Epithelial cell of proximal tubule (primary cell): ENCODE measurements around the gene CEP128. TPM values are rescaled to one million over a fixed set of nuclear protein-coding genes. Genes with fewer than 3 reads are reported as not detected.

Source experiments
- DNase-seq: peaks from one replicate; pipeline ENCODE4 v3.0.0-alpha.2; 2011; ENCODE audit warnings: low read depth
- H3K4me3 ChIP-seq: 2 replicates; pipeline ENCODE4 v1.5.1; 2011; ENCODE audit warnings: low read depth, mild to moderate bottlenecking, low read length
- CTCF ChIP-seq: conservative IDR thresholded peaks from 2 replicates; pipeline ENCODE4 v1.5.1; 2012; ENCODE audit warnings: low read depth, mild to moderate bottlenecking, low read length
- total RNA-seq: library from RNA; depleted of rRNA; stranded (reverse); fragments of >200 nt; gene quantifications from 2 replicates; pipeline ENCODE4 v1.2.3, GENCODE V29; 2015

CEP128 gene
- total RNA-seq, 1 donor from 2014 or later = 5.2 TPM

- no peak for DNase-seq
- H3K4me3 ChIP-seq = no peak overlapping the region
- no peak for TF ChIP-seq CTCF
These were observed 397.2 kb downstream of the CEP128 start for GRCh38 chr14:80544366-80544765.

- H3K4me3 ChIP-seq = no peak overlapping the region
- TF ChIP-seq CTCF = no peak
- DNase-seq = no peak
These were observed 398.3 kb downstream of the CEP128 start for GRCh38 chr14:80543211-80543610.

GRCh38 chr14:80538633-80539375 lies 402.7 kb downstream of the CEP128 start:
- DNase-seq = no peak
- no peak overlapping the region for H3K4me3 ChIP-seq
- TF ChIP-seq CTCF = no peak

- no peak overlapping the region for H3K4me3 ChIP-seq
- no peak for TF ChIP-seq CTCF
- DNase-seq = no peak
These were observed 403.9 kb downstream of the CEP128 start for GRCh38 chr14:80537626-80538025.

GRCh38 chr14:80536456-80536855 lies 405.1 kb downstream of the CEP128 start:
- no peak for DNase-seq
- no peak for TF ChIP-seq CTCF
- no peak overlapping the region for H3K4me3 ChIP-seq

GRCh38 chr14:80535171-80535570 lies 406.4 kb downstream of the CEP128 start:
- DNase-seq = no peak
- no peak for TF ChIP-seq CTCF
- no peak overlapping the region for H3K4me3 ChIP-seq

- no peak for DNase-seq
- H3K4me3 ChIP-seq = no peak overlapping the region
- TF ChIP-seq CTCF = no peak
These were observed 417.9 kb downstream of the CEP128 start for GRCh38 chr14:80523518-80524117.
